ENCODE data around the gene GRIK1.

GRIK1 gene

GRCh38 chr21:29892379-29892778 is 47.4 kb downstream of the GRIK1 start:
- H3K4me3 ChIP-seq (ENCODE audit: low read depth, low read length): no peak overlapping the region
- TF ChIP-seq CTCF (IDR thresholded peaks at IDR 0.05; ENCODE audit: insufficient read depth, low read depth, low read length, missing control alignments): no peak
- DNase-seq (ENCODE audit: low read depth): no peak

DNA sequence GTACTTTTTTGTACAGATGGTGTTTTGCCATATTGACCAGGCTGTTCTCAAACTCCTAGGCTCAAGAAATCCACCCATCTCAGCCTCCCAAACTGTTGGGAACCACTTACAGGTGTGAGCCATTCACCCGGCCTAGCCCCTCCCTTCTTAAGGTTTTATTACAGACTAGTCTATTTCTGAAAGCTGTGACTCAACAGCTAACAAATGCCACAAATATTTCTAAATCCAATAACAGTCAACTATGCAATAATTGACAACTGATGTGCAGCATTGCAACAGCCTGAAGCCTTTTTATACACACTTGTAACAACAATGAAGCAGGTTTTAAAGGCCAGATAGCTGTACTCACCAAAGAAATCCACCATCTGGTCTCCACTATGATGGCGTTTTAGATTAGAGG is 51.4 kb downstream of the GRIK1 start:
- DNase-seq (ENCODE audit: low read depth): no peak
- no peak overlapping the region for H3K4me3 ChIP-seq (ENCODE audit: low read depth, low read length)
- TF ChIP-seq CTCF (IDR thresholded peaks at IDR 0.05; ENCODE audit: insufficient read depth, low read depth, low read length, missing control alignments): no peak

GRCh38 chr21:29887313-29888009 is 52.3 kb downstream of the GRIK1 start:
- TF ChIP-seq CTCF (IDR thresholded peaks at IDR 0.05; ENCODE audit: insufficient read depth, low read depth, low read length, missing control alignments): no peak
- H3K4me3 ChIP-seq (ENCODE audit: low read depth, low read length): no peak overlapping the region
- DNase-seq (ENCODE audit: low read depth): no peak

GRCh38 chr21:29885491-29885890 is 54.3 kb downstream of the GRIK1 start:
- DNase-seq (ENCODE audit: low read depth): no peak
- H3K4me3 ChIP-seq (ENCODE audit: low read depth, low read length): no peak overlapping the region
- no peak for TF ChIP-seq CTCF (IDR thresholded peaks at IDR 0.05; ENCODE audit: insufficient read depth, low read depth, low read length, missing control alignments)

DNA sequence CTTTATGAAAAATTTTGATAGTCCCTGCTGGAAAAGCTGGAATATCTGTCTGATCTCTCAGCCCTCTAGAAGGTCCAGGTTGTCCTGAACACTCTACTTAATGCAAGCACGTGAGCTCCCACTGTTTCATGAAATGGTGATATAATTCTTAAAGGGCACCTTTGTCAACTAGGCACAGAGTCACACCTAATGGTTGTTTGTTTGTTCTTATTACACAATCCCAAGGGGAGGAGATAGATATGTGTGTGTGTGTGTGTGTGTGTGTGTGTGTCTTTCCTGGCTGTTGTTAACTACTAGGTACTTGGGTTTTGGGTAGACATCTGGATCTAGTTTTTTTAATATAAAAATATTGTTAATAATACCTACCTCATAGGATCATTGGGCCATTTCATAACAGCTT is 63.9 kb downstream of the GRIK1 start:
- TF ChIP-seq CTCF (IDR thresholded peaks at IDR 0.05; ENCODE audit: insufficient read depth, low read depth, low read length, missing control alignments): no peak
- H3K4me3 ChIP-seq (ENCODE audit: low read depth, low read length): no peak overlapping the region
- DNase-seq (ENCODE audit: low read depth): no peak

GRCh38 chr21:29875036-29875716 is 64.6 kb downstream of the GRIK1 start:
- no peak for TF ChIP-seq CTCF (IDR thresholded peaks at IDR 0.05; ENCODE audit: insufficient read depth, low read depth, low read length, missing control alignments)
- DNase-seq (ENCODE audit: low read depth): no peak
- no peak overlapping the region for H3K4me3 ChIP-seq (ENCODE audit: low read depth, low read length)

Data from GM12865 (cell line).